GM13977 (cell line): ENCODE results near the gene GPBP1.

Experiments used
- DNase-seq: peaks from one replicate; pipeline ENCODE4 v3.0.0; 2012; ENCODE audit warnings: low spot score
- in situ Hi-C: fragments of 300-500 bp; cut with MboI; formaldehyde crosslinking; loops from one replicate; pipeline ENCODE4 v1.12.0; 2022; ENCODE audit warnings: low sequenced_read_pairs, low pct_unique_long_range_greater_than_20kb, mixed read lengths, inconsistent platforms; ENCODE audit not compliant: unreplicated experiment
- TF ChIP-seq, protein P1 (sequence below): IDR thresholded peaks from 2 replicates; pipeline ENCODE4 v1.5.1; 2012; ENCODE audit warnings: mild to moderate bottlenecking, control low read depth; ENCODE audit not compliant: insufficient read depth; ENCODE audit errors: extremely low read depth, missing control alignments

Gene GPBP1

DNA sequence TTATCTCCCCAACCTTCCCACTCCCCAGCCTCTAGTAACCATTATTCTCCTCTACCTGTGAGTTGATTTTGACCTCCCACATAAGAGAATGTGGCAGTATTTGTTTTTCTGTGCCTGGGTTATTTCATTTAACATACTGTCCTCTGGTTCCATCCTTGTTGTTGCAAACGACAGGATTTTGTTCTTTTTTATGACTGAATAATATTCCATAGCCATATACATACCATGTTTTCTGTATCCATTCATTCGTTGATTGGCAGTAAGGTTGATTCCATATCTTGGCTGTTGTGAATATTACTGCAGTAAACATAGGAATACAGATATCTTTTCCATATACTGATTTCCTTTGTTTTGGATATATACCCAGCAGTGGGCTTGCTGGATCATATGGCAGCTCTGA, 20.8 kb downstream of the GPBP1 start:
- in situ Hi-C loops: no loop called here
- no peak for DNase-seq
- TF ChIP-seq, protein P1, sequence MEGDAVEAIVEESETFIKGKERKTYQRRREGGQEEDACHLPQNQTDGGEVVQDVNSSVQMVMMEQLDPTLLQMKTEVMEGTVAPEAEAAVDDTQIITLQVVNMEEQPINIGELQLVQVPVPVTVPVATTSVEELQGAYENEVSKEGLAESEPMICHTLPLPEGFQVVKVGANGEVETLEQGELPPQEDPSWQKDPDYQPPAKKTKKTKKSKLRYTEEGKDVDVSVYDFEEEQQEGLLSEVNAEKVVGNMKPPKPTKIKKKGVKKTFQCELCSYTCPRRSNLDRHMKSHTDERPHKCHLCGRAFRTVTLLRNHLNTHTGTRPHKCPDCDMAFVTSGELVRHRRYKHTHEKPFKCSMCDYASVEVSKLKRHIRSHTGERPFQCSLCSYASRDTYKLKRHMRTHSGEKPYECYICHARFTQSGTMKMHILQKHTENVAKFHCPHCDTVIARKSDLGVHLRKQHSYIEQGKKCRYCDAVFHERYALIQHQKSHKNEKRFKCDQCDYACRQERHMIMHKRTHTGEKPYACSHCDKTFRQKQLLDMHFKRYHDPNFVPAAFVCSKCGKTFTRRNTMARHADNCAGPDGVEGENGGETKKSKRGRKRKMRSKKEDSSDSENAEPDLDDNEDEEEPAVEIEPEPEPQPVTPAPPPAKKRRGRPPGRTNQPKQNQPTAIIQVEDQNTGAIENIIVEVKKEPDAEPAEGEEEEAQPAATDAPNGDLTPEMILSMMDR: no peak

GRCh38 chr5:57195060-57195459, 21.2 kb downstream of the GPBP1 start:
- no peak for DNase-seq
- TF ChIP-seq, protein P1: no peak

GRCh38 chr5:57199866-57200265, 26.0 kb downstream of the GPBP1 start:
- TF ChIP-seq, protein P1: no peak
- no peak for DNase-seq
- in situ Hi-C loops: loop anchor here (25.0 kb wide), 1 partner anchor 288 kb away; the partner anchor contains the start of gene SETD9

More at GRCh38 chr5:57195060-57195459, 21.2 kb downstream of the GPBP1 start:
- in situ Hi-C loops: no loop called here

- in situ Hi-C loops: loop anchor here (25.0 kb wide), 1 partner anchor 291 kb away; the partner anchor contains the start of gene SETD9
- DNase-seq: no peak
- TF ChIP-seq, protein P1: no peak
Observed at GRCh38 chr5:57202811-57203210, 29.0 kb downstream of the GPBP1 start.

GRCh38 chr5:57207007-57207653, 33.3 kb downstream of the GPBP1 start:
- in situ Hi-C loops: loop anchor here (25.0 kb wide), 1 partner anchor 295 kb away; the partner anchor contains the start of gene SETD9
- no peak for DNase-seq
- TF ChIP-seq, protein P1: no peak

GRCh38 chr5:57207681-57208080, 33.8 kb downstream of the GPBP1 start:
- TF ChIP-seq, protein P1: no peak
- no peak for DNase-seq
- in situ Hi-C loops: loop anchor here (25.0 kb wide), 1 partner anchor 295 kb away; the partner anchor contains the start of gene SETD9
